ENCODE data around the gene PPARA. TPM values are rescaled to one million over a fixed set of nuclear protein-coding genes. Genes with fewer than 3 reads are reported as not detected.

Gene PPARA
- total RNA-seq (10 to 100 TPM; 13.7 to 21.6 (median 18.5) TPM), polyA plus RNA-seq (1 to 10 TPM; 3.7 to 5.1 TPM), total RNA-seq (14.4 reads per million, percentile 43 among the genes with 10 or more reads in this experiment)

DNA sequence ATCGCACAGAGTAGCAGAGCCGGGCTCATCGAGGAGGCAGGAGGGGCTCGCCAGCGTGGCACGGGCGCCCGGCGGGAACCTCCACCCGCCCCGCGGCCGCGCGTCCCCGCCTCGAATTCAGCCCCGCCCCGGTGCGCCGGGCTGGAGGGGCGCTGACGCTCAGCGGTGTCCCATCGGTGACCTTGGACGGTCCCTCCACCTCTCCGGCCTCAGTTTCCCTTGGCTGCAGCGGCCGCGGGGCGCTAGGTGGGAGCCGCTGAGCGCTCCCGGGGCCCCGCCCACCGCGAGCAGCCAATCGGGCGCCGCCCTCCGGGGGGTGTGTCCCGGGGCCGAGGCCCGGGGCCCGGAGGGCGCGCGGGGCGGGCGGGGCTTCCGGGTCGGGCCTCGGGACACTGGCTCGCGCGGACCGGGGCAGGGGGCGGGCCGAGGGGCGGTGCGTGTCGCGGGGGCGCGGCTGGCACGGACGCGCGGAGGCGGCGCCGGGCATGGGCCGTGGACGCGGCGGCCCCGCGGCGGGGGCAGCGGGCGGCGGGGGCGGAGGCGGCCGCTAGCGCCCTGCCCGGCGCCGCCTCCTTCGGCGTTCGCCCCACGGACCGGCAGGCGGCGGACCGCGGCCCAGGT lies at the start of gene PPARA:
Gene PPARA (plus strand): TSS at position 493 of the 621 bp plus-strand sequence. CDS start 47,858 bp downstream, outside the sequence.
- Histone ChIP-seq H3K4me1 (ENCODE audit: control insufficient read depth in 2 of 2, insufficient read depth in 2 of 2, low read length in 2 of 2) (peaks cover 10 to 15% of the 10 kb centered on the region in 2 donors), H3K4me3 (ENCODE audit: low read length) (peak within 1 kb of the TSS; percentile 74), H3K27ac (ENCODE audit: low read depth, low read length) (peak within 1 kb of the TSS; percentile 71), H3K36me3 (ENCODE audit: control insufficient read depth in 2 of 3, insufficient read depth in 3 of 3, low read length in 3 of 3) (no peaks in the 10 kb centered on the region), H3K27me3 (ENCODE audit: control insufficient read depth in 2 of 2, insufficient read depth in 2 of 2, low read length in 2 of 2) (no peaks in the 10 kb centered on the region), H3K9me3 (ENCODE audit: control insufficient read depth in 2 of 3, low read length in 3 of 3) (no peaks in the 10 kb centered on the region)
- intact Hi-C loops (cut with micrococcal nuclease) = loop anchor here (1.0 to 2.0 kb wide), 4 partner anchors 28 to 185 kb away; partner anchors contain the start of genes GTSE1 (in 2 of the 2) and TRMU (in 1 of the 2)
- ChIA-PET POLR2A (interaction anchor here (1.0 to 1.6 kb wide), 4 partner anchors 100 to 146 kb away, joined by 3 to 6 read pairs (median 4); partner anchors contain the start of genes CDPF1 and GTSE1), CTCF (no interaction called here)
- Mint-ChIP-seq H3K4me1 (peaks cover 13 to 24% (median 20%) of the 10 kb centered on the region in 7 donors), H3K9me3 (no peaks in the 10 kb centered on the region), H3K4me3 (peak within 1 kb of the TSS; percentile 77 to 90 (median 86)), H3K27me3 (peaks cover 0 to 40% (median 0%) of the 10 kb centered on the region in 5 donors), H3K36me3 (peaks cover 0 to 9% (median 0%) of the 10 kb centered on the region in 5 donors), H3K27ac (peak within 1 kb of the TSS; percentile 34 to 90 (median 82))
- ATAC-seq (peak; percentile 90), DNase-seq (peak; percentile 63 to 97 (median 73))

GRCh38 chr22:46102159-46102558 lies 48.2 kb upstream of the PPARA start:
- H3K36me3 Mint-ChIP-seq = no peaks in the 10 kb centered on the region
- DNase-seq (no peak), ATAC-seq (no peak)
- no peak overlapping the region for H3K27ac Mint-ChIP-seq
- peaks cover 0 to 3% (median 0%) of the 10 kb centered on the region in 7 donors for H3K4me1 Mint-ChIP-seq
- intact Hi-C loops (cut with micrococcal nuclease) = no loop called here
- H3K9me3 Mint-ChIP-seq = no peaks in the 10 kb centered on the region
- H3K36me3 ChIP-seq (ENCODE audit: control insufficient read depth in 2 of 3, insufficient read depth in 3 of 3, low read length in 3 of 3) = peaks cover 0 to 73% (median 0%) of the 10 kb centered on the region in 3 experiments
- ChIA-PET POLR2A (no interaction called here), CTCF (interaction anchor here (0.6 kb wide), 1 partner anchor 15 kb away, joined by 3 read pairs; no protein-coding TSS in a partner anchor)
- no peaks in the 10 kb centered on the region for H3K27me3 Mint-ChIP-seq
- H3K9me3 ChIP-seq (ENCODE audit: control insufficient read depth in 2 of 3, low read length in 3 of 3) = no peaks in the 10 kb centered on the region
- H3K4me3 Mint-ChIP-seq = no peak overlapping the region
- H3K27ac ChIP-seq (ENCODE audit: low read depth, low read length) = no peak overlapping the region
- no peak overlapping the region for H3K4me3 ChIP-seq (ENCODE audit: low read length)
- no peaks in the 10 kb centered on the region for H3K27me3 ChIP-seq (ENCODE audit: control insufficient read depth in 2 of 2, insufficient read depth in 2 of 2, low read length in 2 of 2)
- H3K4me1 ChIP-seq (ENCODE audit: control insufficient read depth in 2 of 2, insufficient read depth in 2 of 2, low read length in 2 of 2) = no peaks in the 10 kb centered on the region

DNA sequence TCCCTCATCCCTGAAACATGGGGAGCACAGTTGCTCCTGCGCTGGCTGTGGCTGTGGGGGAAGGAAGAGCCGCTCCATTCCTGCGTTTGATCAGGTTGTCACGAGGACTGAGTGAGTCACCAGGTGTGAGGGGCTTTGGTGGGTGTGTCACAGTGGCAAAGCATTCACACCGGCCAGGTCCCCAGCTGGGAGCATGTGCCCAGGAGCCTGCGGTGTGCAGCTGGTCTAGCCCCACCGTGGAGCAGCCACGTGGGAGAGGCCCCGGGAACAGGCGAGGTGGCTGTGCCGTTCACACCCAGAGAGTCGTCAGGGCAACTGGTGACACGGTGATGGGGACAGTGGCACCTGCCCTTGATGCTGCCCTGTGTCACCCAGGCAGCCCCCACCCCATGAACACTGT lies 47.6 kb upstream of the PPARA start:
- Mint-ChIP-seq H3K9me3 (no peaks in the 10 kb centered on the region), H3K4me3 (no peak overlapping the region), H3K36me3 (no peaks in the 10 kb centered on the region), H3K4me1 (peaks cover 0 to 3% (median 0%) of the 10 kb centered on the region in 7 donors), H3K27me3 (no peaks in the 10 kb centered on the region), H3K27ac (no peak overlapping the region)
- peaks cover 0 to 70% (median 0%) of the 10 kb centered on the region in 3 experiments for H3K36me3 ChIP-seq (ENCODE audit: control insufficient read depth in 2 of 3, insufficient read depth in 3 of 3, low read length in 3 of 3)
- ATAC-seq (no peak), DNase-seq (no peak)
- H3K27ac ChIP-seq (ENCODE audit: low read depth, low read length) = no peak overlapping the region
- H3K4me3 ChIP-seq (ENCODE audit: low read length) = no peak overlapping the region
- no peaks in the 10 kb centered on the region for H3K4me1 ChIP-seq (ENCODE audit: control insufficient read depth in 2 of 2, insufficient read depth in 2 of 2, low read length in 2 of 2)
- CTCF ChIA-PET = no interaction called here
- POLR2A ChIA-PET = no interaction called here
- no peaks in the 10 kb centered on the region for H3K9me3 ChIP-seq (ENCODE audit: control insufficient read depth in 2 of 3, low read length in 3 of 3)
- intact Hi-C loops (cut with micrococcal nuclease) = no loop called here
- H3K27me3 ChIP-seq (ENCODE audit: control insufficient read depth in 2 of 2, insufficient read depth in 2 of 2, low read length in 2 of 2) = no peaks in the 10 kb centered on the region

DNA sequence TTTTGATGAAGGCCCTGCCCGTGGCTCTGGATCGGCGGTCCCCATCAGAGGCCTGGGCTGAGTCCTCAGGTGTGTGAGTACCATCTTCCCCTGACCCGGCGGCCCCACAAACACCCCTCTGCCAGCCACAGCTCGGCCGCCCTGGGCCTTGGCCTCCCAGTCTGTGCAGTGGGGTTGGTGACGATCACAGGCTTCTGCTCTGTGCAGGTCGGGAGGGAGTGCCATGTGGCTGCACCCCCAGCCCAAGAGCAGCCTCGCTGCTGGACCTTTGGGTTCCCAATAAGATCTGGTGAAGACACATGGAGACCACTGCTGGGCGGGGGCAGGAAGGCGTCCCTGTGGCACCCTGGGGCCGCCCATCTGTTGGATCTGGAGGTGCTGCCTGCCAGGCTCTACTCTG lies 47.1 kb upstream of the PPARA start:
- ATAC-seq (no peak), DNase-seq (no peak)
- Mint-ChIP-seq H3K9me3 (no peaks in the 10 kb centered on the region), H3K4me1 (peaks cover 0 to 3% (median 0%) of the 10 kb centered on the region in 7 donors), H3K27ac (peak overlapping the region in 1 of 9 donors; percentile 29), H3K27me3 (no peaks in the 10 kb centered on the region), H3K4me3 (no peak overlapping the region), H3K36me3 (no peaks in the 10 kb centered on the region)
- CTCF ChIA-PET = no interaction called here
- intact Hi-C loops (cut with micrococcal nuclease) = no loop called here
- H3K36me3 ChIP-seq (ENCODE audit: control insufficient read depth in 2 of 3, insufficient read depth in 3 of 3, low read length in 3 of 3) = peaks cover 0 to 66% (median 0%) of the 10 kb centered on the region in 3 experiments
- H3K4me1 ChIP-seq (ENCODE audit: control insufficient read depth in 2 of 2, insufficient read depth in 2 of 2, low read length in 2 of 2) = no peaks in the 10 kb centered on the region
- POLR2A ChIA-PET = no interaction called here
- H3K9me3 ChIP-seq (ENCODE audit: control insufficient read depth in 2 of 3, low read length in 3 of 3) = no peaks in the 10 kb centered on the region
- H3K4me3 ChIP-seq (ENCODE audit: low read length) = no peak overlapping the region
- no peak overlapping the region for H3K27ac ChIP-seq (ENCODE audit: low read depth, low read length)
- H3K27me3 ChIP-seq (ENCODE audit: control insufficient read depth in 2 of 2, insufficient read depth in 2 of 2, low read length in 2 of 2) = no peaks in the 10 kb centered on the region

GRCh38 chr22:46103664-46104063 lies 46.7 kb upstream of the PPARA start:
- DNase-seq (no peak), ATAC-seq (no peak)
- ChIA-PET CTCF (interaction anchor here (0.5 kb wide), 1 partner anchor 11 kb away, joined by 3 read pairs; no protein-coding TSS in a partner anchor), POLR2A (no interaction called here)
- Mint-ChIP-seq H3K9me3 (no peaks in the 10 kb centered on the region), H3K36me3 (no peaks in the 10 kb centered on the region), H3K27me3 (no peaks in the 10 kb centered on the region), H3K27ac (peak overlapping the region in 1 of 9 donors; percentile 29), H3K4me1 (no peaks in the 10 kb centered on the region), H3K4me3 (no peak overlapping the region)
- H3K27me3 ChIP-seq (ENCODE audit: control insufficient read depth in 2 of 2, insufficient read depth in 2 of 2, low read length in 2 of 2) = no peaks in the 10 kb centered on the region
- peaks cover 0 to 62% (median 0%) of the 10 kb centered on the region in 3 experiments for H3K36me3 ChIP-seq (ENCODE audit: control insufficient read depth in 2 of 3, insufficient read depth in 3 of 3, low read length in 3 of 3)
- H3K4me1 ChIP-seq (ENCODE audit: control insufficient read depth in 2 of 2, insufficient read depth in 2 of 2, low read length in 2 of 2) = no peaks in the 10 kb centered on the region
- H3K9me3 ChIP-seq (ENCODE audit: control insufficient read depth in 2 of 3, low read length in 3 of 3) = no peaks in the 10 kb centered on the region
- no peak overlapping the region for H3K27ac ChIP-seq (ENCODE audit: low read depth, low read length)
- intact Hi-C loops (cut with micrococcal nuclease) = no loop called here
- no peak overlapping the region for H3K4me3 ChIP-seq (ENCODE audit: low read length)

- Histone ChIP-seq H3K9me3 (ENCODE audit: control insufficient read depth in 2 of 3, low read length in 3 of 3) (no peaks in the 10 kb centered on the region), H3K27ac (ENCODE audit: low read depth, low read length) (no peak overlapping the region), H3K4me1 (ENCODE audit: control insufficient read depth in 2 of 2, insufficient read depth in 2 of 2, low read length in 2 of 2) (no peaks in the 10 kb centered on the region), H3K36me3 (ENCODE audit: control insufficient read depth in 2 of 3, insufficient read depth in 3 of 3, low read length in 3 of 3) (peaks cover 0 to 56% (median 0%) of the 10 kb centered on the region in 3 experiments), H3K27me3 (ENCODE audit: control insufficient read depth in 2 of 2, insufficient read depth in 2 of 2, low read length in 2 of 2) (no peaks in the 10 kb centered on the region), H3K4me3 (ENCODE audit: low read length) (no peak overlapping the region)
- Mint-ChIP-seq H3K27ac (no peak overlapping the region), H3K4me1 (no peaks in the 10 kb centered on the region), H3K9me3 (no peaks in the 10 kb centered on the region), H3K27me3 (no peaks in the 10 kb centered on the region), H3K4me3 (no peak overlapping the region), H3K36me3 (no peaks in the 10 kb centered on the region)
- intact Hi-C loops (cut with micrococcal nuclease) = no loop called here
- CTCF ChIA-PET = interaction anchor here (0.5 kb wide), 1 partner anchor 11 kb away, joined by 3 read pairs; no protein-coding TSS in a partner anchor
- POLR2A ChIA-PET = no interaction called here
- no peak for DNase-seq
- no peak for ATAC-seq
Observed at GRCh38 chr22:46104170-46104880, 46.0 kb upstream of the PPARA start.
